Hepatocyte (in vitro differentiated cells): ENCODE results near the gene NMRK1. TPM values are rescaled to one million over a fixed set of nuclear protein-coding genes. Genes with fewer than 3 reads are reported as not detected.

Source experiments
- DNase-seq: peaks from one replicate; pipeline ENCODE4 v3.0.0-alpha.2; 2016; ENCODE audit warnings: low spot score
- H2AFZ ChIP-seq: fragments of 200-600 bp; sonication (generic); 2 replicates; pipeline ENCODE4 v1.6.0; 2016; ENCODE audit warnings: antibody characterized with exemption, mild to moderate bottlenecking
- H3K27ac ChIP-seq: fragments of 200-600 bp; sonication (generic); 2 replicates; pipeline ENCODE4 v1.5.1; 2016; ENCODE audit warnings: mild to moderate bottlenecking
- H3K27me3 ChIP-seq: fragments of 200-600 bp; sonication (generic); 2 replicates; pipeline ENCODE4 v1.6.1; 2016
- H3K36me3 ChIP-seq: fragments of 200-600 bp; sonication (generic); replicated peaks from 2 replicates; pipeline ENCODE4 v1.5.1; 2016; ENCODE audit warnings: low read depth; ENCODE audit not compliant: insufficient read depth
- H3K4me1 ChIP-seq: fragments of 200-600 bp; sonication (generic); 2 replicates; pipeline ENCODE4 v1.5.1; 2016; ENCODE audit warnings: mild to moderate bottlenecking, moderate library complexity; ENCODE audit not compliant: insufficient read depth
- H3K4me2 ChIP-seq: fragments of 200-600 bp; sonication (generic); 2 replicates; pipeline ENCODE4 v1.6.0; 2016
- H3K4me3 ChIP-seq: fragments of 200-600 bp; sonication (generic); 2 replicates; pipeline ENCODE4 v1.5.1; 2016; ENCODE audit warnings: mild to moderate bottlenecking
- H3K79me2 ChIP-seq: fragments of 200-600 bp; sonication (generic); 2 replicates; pipeline ENCODE4 v1.6.0; 2017; ENCODE audit warnings: mild to moderate bottlenecking
- H3K9me2 ChIP-seq: fragments of 200-600 bp; sonication (generic); replicated peaks from 2 replicates; pipeline ENCODE4 v1.6.0; 2017; ENCODE audit warnings: mild to moderate bottlenecking; ENCODE audit not compliant: insufficient read depth
- H3K9me3 ChIP-seq: fragments of 200-600 bp; sonication (generic); 2 replicates; pipeline ENCODE4 v1.5.1; 2016; ENCODE audit warnings: low read depth, mild to moderate bottlenecking
- H4K20me1 ChIP-seq: fragments of 200-600 bp; sonication (generic); 2 replicates; pipeline ENCODE4 v1.6.0; 2016; ENCODE audit warnings: mild to moderate bottlenecking; ENCODE audit not compliant: insufficient read depth, poor library complexity, severe bottlenecking
- CTCF ChIP-seq: fragments of 200-600 bp; sonication (generic); IDR thresholded peaks from 2 replicates; pipeline ENCODE4 v1.5.1; 2016; ENCODE audit warnings: antibody characterized with exemption, mild to moderate bottlenecking; ENCODE audit not compliant: poor library complexity
- EZH2 ChIP-seq: fragments of 200-600 bp; sonication (generic); IDR thresholded peaks from 2 replicates; pipeline ENCODE4 v1.6.1; 2016; ENCODE audit warnings: antibody characterized with exemption, mild to moderate bottlenecking, borderline replicate concordance
- EZH2phosphoT487 ChIP-seq: fragments of 200-600 bp; sonication (generic); IDR thresholded peaks from one replicate; pipeline ENCODE4 v1.6.1; 2018; ENCODE audit warnings: antibody characterized with exemption, mild to moderate bottlenecking, low read depth, moderate library complexity; ENCODE audit not compliant: unreplicated experiment, severe bottlenecking
- WGBS: methylation state at CpG from one replicate; pipeline ENCODE4 v1.1.6; 2016; ENCODE audit warnings: low lambda C conversion rate; ENCODE audit errors: missing lambda C conversion rate; 5-methylcytosine and 5-hydroxymethylcytosine counted together
- polyA plus RNA-seq: library from polyadenylated mRNA; unstranded; fragments of >200 nt; fragmentation: Nextera tagmentation; extraction: Ambion mirVana; gene quantifications from 2 replicates; pipeline ENCODE4 v1.2.1, GENCODE V29; 2016
- total RNA-seq: library from RNA; depleted of rRNA; stranded (reverse); fragments of >200 nt; gene quantifications from 2 replicates; pipeline ENCODE4 v1.2.3, GENCODE V29; 2014

The NMRK1 gene
- total and polyA plus RNA-seq, 2 experiments from 2014 or later, result 13.6 to 16.1 TPM

- Histone ChIP-seq H3K4me2 (no peak overlapping the region), H3K4me3 (no peak overlapping the region), H4K20me1 (no peaks in the 10 kb centered on the region), H3K79me2 (peaks cover 75% of the 10 kb centered on the region), H3K9me2 (no peaks in the 10 kb centered on the region), H3K36me3 (no peaks in the 10 kb centered on the region), H3K27me3 (no peaks in the 10 kb centered on the region), H3K27ac (no peak overlapping the region), H3K4me1 (peaks cover 18% of the 10 kb centered on the region), H2AFZ (no peak overlapping the region), H3K9me3 (no peaks in the 10 kb centered on the region)
- no peak for TF ChIP-seq EZH2
- TF ChIP-seq CTCF, result no peak
- no peak for DNase-seq
- 88% methylated on average over 4 of the region's 4 CpGs for WGBS
Measured at GRCh38 chr9:75092766-75093165, 4.8 kb upstream of the NMRK1 start.

GRCh38 chr9:75090579-75090978 lies 2.6 kb upstream of the NMRK1 start:
- H3K4me3 ChIP-seq, result no peak overlapping the region
- TF ChIP-seq EZH2 (no peak), CTCF (no peak), EZH2phosphoT487 (no peak)
- H3K36me3 ChIP-seq, result no peaks in the 10 kb centered on the region
- H3K9me3 ChIP-seq, result no peaks in the 10 kb centered on the region
- H3K27me3 ChIP-seq, result no peaks in the 10 kb centered on the region
- DNase-seq, result no peak
- no peaks in the 10 kb centered on the region for H4K20me1 ChIP-seq
- H3K79me2 ChIP-seq, result peaks cover 61% of the 10 kb centered on the region
- H3K27ac ChIP-seq, result no peak overlapping the region
- H3K9me2 ChIP-seq, result no peaks in the 10 kb centered on the region
- H3K4me1 ChIP-seq, result peaks cover 26% of the 10 kb centered on the region
- 99% methylated on average over 4 of the region's 4 CpGs for WGBS
- no peak overlapping the region for H2AFZ ChIP-seq
- peak overlapping the region; percentile 87 for H3K4me2 ChIP-seq

- H3K4me1 ChIP-seq, result peaks cover 14% of the 10 kb centered on the region
- no peaks in the 10 kb centered on the region for H3K27me3 ChIP-seq
- H3K4me3 ChIP-seq, result peak overlapping the region; percentile 43
- H3K36me3 ChIP-seq, result no peaks in the 10 kb centered on the region
- no peaks in the 10 kb centered on the region for H3K9me2 ChIP-seq
- peak overlapping the region; percentile 74 for H2AFZ ChIP-seq
- peaks cover 55% of the 10 kb centered on the region for H3K79me2 ChIP-seq
- H3K9me3 ChIP-seq, result no peaks in the 10 kb centered on the region
- peak overlapping the region; percentile 90 for H3K27ac ChIP-seq
- no peaks in the 10 kb centered on the region for H4K20me1 ChIP-seq
- H3K4me2 ChIP-seq, result peak overlapping the region; percentile 87
- WGBS, result 27% methylated on average over 11 of the region's 11 CpGs
- TF ChIP-seq EZH2 (no peak), CTCF (no peak), EZH2phosphoT487 (no peak)
- DNase-seq, result no peak
Measured at GRCh38 chr9:75089373-75089766, 1.4 kb upstream of the NMRK1 start.
